HCT116 (cell line): ENCODE data around the gene KLHL10. TPM values are rescaled to one million over a fixed set of nuclear protein-coding genes. Genes with fewer than 3 reads are reported as not detected.

Source experiments
- ATAC-seq: fragments of 200-7000 bp; cut with Tn5 transposase; 2 replicates; pipeline ENCODE4 v1.9.1; 2020; ENCODE audit warnings: mild to moderate bottlenecking, moderate library complexity
- BruUV-seq: library from RNA; stranded (reverse); fragments of 400-500 nt; replicated peaks from 2 replicates; lab custom pipeline; 2021; lab: Mats Ljungman, UMichigan
- CTCF ChIA-PET: fragments of 300-600 bp; sonication (Branson Sonifier 250); formaldehyde crosslinking; loops from one replicate; lab custom pipeline; 2021; ENCODE audit warnings: antibody characterized with exemption; lab: Charles Lee
- POLR2A ChIA-PET: fragments of 300-600, 350-600 bp; sonication (Branson Sonifier 250); formaldehyde crosslinking; loops from one replicate; lab custom pipeline; 2021; ENCODE audit warnings: antibody characterized with exemption; lab: Charles Lee
- RAD21 ChIA-PET, 2 experiments: fragments of 300-600 bp; sonication (Branson Sonifier 250); formaldehyde crosslinking; loops; one replicate each; lab custom pipeline; 2023; ENCODE audit warnings: low total read pairs in 2 of 2; ENCODE audit not compliant: uncharacterized antibody in 2 of 2, unreplicated experiment in 2 of 2, low non-redundant PET in 1 of 2; lab: Charles Lee
- DNase-seq: peaks from one replicate; pipeline ENCODE4 v3.0.0-alpha.2; 2010; ENCODE audit warnings: low read depth, low spot score
- H2AFZ ChIP-seq: fragments of 200-600 bp; shearing (Covaris generic), sonication (generic); 2 replicates; pipeline ENCODE4 v1.6.1; 2017; ENCODE audit warnings: low read depth, mixed run types, mixed read lengths, antibody characterized with exemption, low read length; ENCODE audit not compliant: poor library complexity, severe bottlenecking
- H3K27ac ChIP-seq: 2 replicates; pipeline ENCODE4 v1.5.1; 2012; ENCODE audit warnings: low read depth, low read length
- H3K27me3 ChIP-seq: fragments of 200-600 bp; sonication (generic); 2 replicates; pipeline ENCODE4 v1.6.1; 2016; ENCODE audit warnings: mixed run types, low read length, mixed read lengths; ENCODE audit not compliant: insufficient read depth
- H3K36me3 ChIP-seq, 2 experiments: fragments of 200-500 bp in 1 of 2; fragments of 200-600 bp in 1 of 2; sonication (Bioruptor generic) in 1 of 2; sonication (generic) in 1 of 2; 2 replicates each; pipeline versions ENCODE4 v1.5.1 to v1.6.1; 2014 to 2016; ENCODE audit warnings: low read length in 2 of 2, inconsistent platforms in 1 of 2, mixed read lengths in 1 of 2, mixed run types in 1 of 2; ENCODE audit not compliant: insufficient read depth in 2 of 2, control insufficient read depth in 1 of 2
- H3K4me1 ChIP-seq, 2 experiments: fragments of 200-600 bp in 1 of 2; sonication (generic) in 1 of 2; 2 replicates each; pipeline versions ENCODE4 v1.5.1 to v1.6.1; 2012 to 2017; ENCODE audit warnings: low read length in 2 of 2, inconsistent platforms in 1 of 2, mild to moderate bottlenecking in 1 of 2, mixed read lengths in 1 of 2, mixed run types in 1 of 2, moderate library complexity in 1 of 2; ENCODE audit not compliant: insufficient read depth in 2 of 2, control insufficient read depth in 1 of 2
- H3K4me2 ChIP-seq: fragments of 200-600 bp; sonication (generic); 2 replicates; pipeline ENCODE4 v1.6.1; 2017; ENCODE audit warnings: mixed run types, low read length, mixed read lengths
- H3K4me3 ChIP-seq, 2 experiments: fragments of 200-600 bp in 1 of 2; sonication (generic) in 1 of 2; replicated peaks in 1 of 2; 2 replicates each; pipeline ENCODE4 v1.5.1; 2011 to 2016; ENCODE audit warnings: low read length in 2 of 2, control low read depth in 1 of 2, low read depth in 1 of 2, mild to moderate bottlenecking in 1 of 2, mixed read lengths in 1 of 2, mixed run types in 1 of 2
- H3K79me2 ChIP-seq: fragments of 200-600 bp; sonication (generic); 2 replicates; pipeline ENCODE4 v1.6.1; 2017; ENCODE audit warnings: mild to moderate bottlenecking, mixed run types, low read length, moderate library complexity, mixed read lengths; ENCODE audit not compliant: insufficient read depth
- H3K9ac ChIP-seq: fragments of 200-600 bp; sonication (generic); 2 replicates; pipeline ENCODE4 v1.6.1; 2016; ENCODE audit warnings: low read length, mixed read lengths
- H3K9me2 ChIP-seq: fragments of 200-600 bp; sonication (generic), shearing (Covaris generic); 2 replicates; pipeline ENCODE4 v1.6.1; 2017; ENCODE audit warnings: mixed run types, mild to moderate bottlenecking, moderate library complexity; ENCODE audit not compliant: insufficient read depth
- H3K9me3 ChIP-seq, 2 experiments: fragments of 200-500 bp in 1 of 2; fragments of 200-600 bp in 1 of 2; sonication (Bioruptor generic) in 1 of 2; sonication (generic) in 1 of 2; 2 replicates each; pipeline ENCODE4 v1.6.1; 2014 to 2017; ENCODE audit warnings: low read length in 2 of 2, mixed read lengths in 2 of 2, inconsistent platforms in 1 of 2, low read depth in 1 of 2, mild to moderate bottlenecking in 1 of 2, mixed run types in 1 of 2, moderate library complexity in 1 of 2; ENCODE audit not compliant: control insufficient read depth in 1 of 2, insufficient read depth in 1 of 2
- H4K20me1 ChIP-seq: fragments of 200-600 bp; sonication (generic), shearing (Covaris generic); 2 replicates; pipeline ENCODE4 v1.6.1; 2017; ENCODE audit warnings: mixed run types, mild to moderate bottlenecking, moderate library complexity; ENCODE audit not compliant: insufficient read depth
- CBX3 ChIP-seq: IDR thresholded peaks from 2 replicates; pipeline ENCODE4 v1.6.1; 2012; ENCODE audit warnings: low read depth
- ELF1 ChIP-seq: IDR thresholded peaks from 2 replicates; pipeline ENCODE4 v1.6.1; 2012; ENCODE audit warnings: low read depth, borderline replicate concordance
- EZH2phosphoT487 ChIP-seq: fragments of 200-600 bp; IDR thresholded peaks from 2 replicates; pipeline ENCODE4 v1.6.1; 2018; ENCODE audit warnings: antibody characterized with exemption, borderline replicate concordance
- POLR2AphosphoS5 ChIP-seq: IDR thresholded peaks from 2 replicates; pipeline ENCODE4 v1.6.1; 2011; ENCODE audit warnings: mild to moderate bottlenecking, low read depth, low read length, moderate library complexity
- SIN3A ChIP-seq: IDR thresholded peaks from 2 replicates; pipeline ENCODE4 v1.6.1; 2012; ENCODE audit warnings: low read depth
- ZNF274 ChIP-seq: fragments of 200-500 bp; sonication (Bioruptor generic); IDR thresholded peaks from 2 replicates; pipeline ENCODE4 v1.6.1; 2014; ENCODE audit warnings: mild to moderate bottlenecking, low read depth, low read length, inconsistent platforms
- intact Hi-C: fragments of 100-400 bp; cut with micrococcal nuclease; formaldehyde crosslinking; loops from 2 replicates; pipeline ENCODE4 v1.10.0; 2022
- total RNA-seq: library from RNA; stranded (reverse); gene quantifications from one replicate; pipeline ENCODE4 v1.2.1, GENCODE V29; 2021; ENCODE audit not compliant: unreplicated experiment
- TF ChIP-seq, protein P1 (sequence below): IDR thresholded peaks from 2 replicates; pipeline ENCODE4 v1.6.1; 2012
- TF ChIP-seq, protein P2 (sequence below): IDR thresholded peaks from 2 replicates; pipeline ENCODE4 v1.6.1; 2012; ENCODE audit warnings: low read depth

The KLHL10 gene
- total RNA-seq, 1 experiment from 2014 or later, result not detected

DNA sequence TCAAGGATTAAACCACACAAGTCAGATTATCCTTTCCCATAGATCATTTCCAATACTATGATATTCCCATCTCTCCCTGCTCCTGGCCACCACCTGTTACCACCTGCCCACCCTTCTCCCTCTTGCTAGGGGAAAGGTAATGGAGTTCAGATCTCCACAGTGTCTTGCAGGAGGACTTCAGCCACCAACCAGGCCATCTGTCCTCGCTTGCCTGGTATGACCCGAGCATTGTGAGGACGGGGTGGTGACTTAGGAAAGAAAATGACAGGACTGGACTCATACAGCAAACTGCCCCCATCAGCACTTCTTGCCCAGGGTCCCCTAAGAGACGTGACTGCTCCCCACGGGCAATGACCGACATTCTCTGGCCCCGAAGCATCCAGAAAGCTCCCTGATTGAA, 14.0 kb upstream of the KLHL10 start:
- intact Hi-C loops, result no loop called here
- Histone ChIP-seq H2AFZ (no peak overlapping the region), H3K79me2 (no peaks in the 10 kb centered on the region), H3K27ac (no peak overlapping the region), H3K36me3 (peaks cover 7 to 13% of the 10 kb centered on the region in 2 experiments), H3K27me3 (no peaks in the 10 kb centered on the region), H4K20me1 (no peaks in the 10 kb centered on the region), H3K4me3 (no peak overlapping the region), H3K4me2 (no peak overlapping the region), H3K4me1 (no peaks in the 10 kb centered on the region), H3K9me2 (no peaks in the 10 kb centered on the region), H3K9ac (no peak overlapping the region), H3K9me3 (no peaks in the 10 kb centered on the region)
- ATAC-seq (no peak; the same call in 1 of the 2 replicates), DNase-seq (no peak)
- no TSS peak for BruUV-seq
- TF ChIP-seq, protein P1, sequence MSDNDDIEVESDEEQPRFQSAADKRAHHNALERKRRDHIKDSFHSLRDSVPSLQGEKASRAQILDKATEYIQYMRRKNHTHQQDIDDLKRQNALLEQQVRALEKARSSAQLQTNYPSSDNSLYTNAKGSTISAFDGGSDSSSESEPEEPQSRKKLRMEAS, result no peak
- TF ChIP-seq ELF1 (no peak), SIN3A (no peak), POLR2AphosphoS5 (no peak), CBX3 (no peak), ZNF274 (no peak), EZH2phosphoT487 (no peak)
- TF ChIP-seq, protein P2, sequence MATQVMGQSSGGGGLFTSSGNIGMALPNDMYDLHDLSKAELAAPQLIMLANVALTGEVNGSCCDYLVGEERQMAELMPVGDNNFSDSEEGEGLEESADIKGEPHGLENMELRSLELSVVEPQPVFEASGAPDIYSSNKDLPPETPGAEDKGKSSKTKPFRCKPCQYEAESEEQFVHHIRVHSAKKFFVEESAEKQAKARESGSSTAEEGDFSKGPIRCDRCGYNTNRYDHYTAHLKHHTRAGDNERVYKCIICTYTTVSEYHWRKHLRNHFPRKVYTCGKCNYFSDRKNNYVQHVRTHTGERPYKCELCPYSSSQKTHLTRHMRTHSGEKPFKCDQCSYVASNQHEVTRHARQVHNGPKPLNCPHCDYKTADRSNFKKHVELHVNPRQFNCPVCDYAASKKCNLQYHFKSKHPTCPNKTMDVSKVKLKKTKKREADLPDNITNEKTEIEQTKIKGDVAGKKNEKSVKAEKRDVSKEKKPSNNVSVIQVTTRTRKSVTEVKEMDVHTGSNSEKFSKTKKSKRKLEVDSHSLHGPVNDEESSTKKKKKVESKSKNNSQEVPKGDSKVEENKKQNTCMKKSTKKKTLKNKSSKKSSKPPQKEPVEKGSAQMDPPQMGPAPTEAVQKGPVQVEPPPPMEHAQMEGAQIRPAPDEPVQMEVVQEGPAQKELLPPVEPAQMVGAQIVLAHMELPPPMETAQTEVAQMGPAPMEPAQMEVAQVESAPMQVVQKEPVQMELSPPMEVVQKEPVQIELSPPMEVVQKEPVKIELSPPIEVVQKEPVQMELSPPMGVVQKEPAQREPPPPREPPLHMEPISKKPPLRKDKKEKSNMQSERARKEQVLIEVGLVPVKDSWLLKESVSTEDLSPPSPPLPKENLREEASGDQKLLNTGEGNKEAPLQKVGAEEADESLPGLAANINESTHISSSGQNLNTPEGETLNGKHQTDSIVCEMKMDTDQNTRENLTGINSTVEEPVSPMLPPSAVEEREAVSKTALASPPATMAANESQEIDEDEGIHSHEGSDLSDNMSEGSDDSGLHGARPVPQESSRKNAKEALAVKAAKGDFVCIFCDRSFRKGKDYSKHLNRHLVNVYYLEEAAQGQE, result no peak
- ChIA-PET RAD21 (no interaction called here), POLR2A (no interaction called here), CTCF (no interaction called here)
